HepG2 (cell line): Measurements from ENCODE around the gene THUMPD1. TPM values are rescaled to one million over a fixed set of nuclear protein-coding genes. Genes with fewer than 3 reads are reported as not detected.

Experiments
- ATAC-seq: fragments of 200-7000 bp; cut with Tn5 transposase; 3 replicates; pipeline ENCODE4 v1.9.1; 2020; ENCODE audit warnings: mild to moderate bottlenecking, moderate library complexity
- BruUV-seq: library from RNA; stranded (reverse); fragments of 400-500 nt; replicated peaks from 2 replicates; lab custom pipeline; 2021; lab: Mats Ljungman, UMichigan
- CTCF ChIA-PET: fragments of 300-600 bp; formaldehyde crosslinking; extraction: SDS; loops from one replicate; lab custom pipeline; 2021; ENCODE audit warnings: low total read pairs, inconsistent platforms, low intra/inter-chr PET ratio; lab: Yijun Ruan, JAX
- POLR2A ChIA-PET: fragments of 350-600 bp; sonication (Branson Sonifier 250); formaldehyde crosslinking; loops from one replicate; lab custom pipeline; 2020; ENCODE audit warnings: antibody characterized with exemption, inconsistent platforms; lab: Yijun Ruan, JAX
- DNase-seq: peaks from one replicate; pipeline ENCODE4 v3.0.0-alpha.2; 2015; ENCODE audit warnings: low spot score
- FAIRE-seq: peaks from 3 replicates; lab custom pipeline; 2011; peaks lifted over from hg19 to GRCh38; lab: Jason Lieb, UNC
- H2AFZ ChIP-seq: one replicate; pipeline ENCODE4 v1.6.1; 2011; ENCODE audit warnings: low read length, inconsistent platforms
- H3K27ac ChIP-seq: fragments of 300-600 bp; 3 replicates; pipeline ENCODE4 v1.8.0; 2011; ENCODE audit warnings: mixed run types, mild to moderate bottlenecking, mixed read lengths, low read length, inconsistent platforms; ENCODE audit not compliant: insufficient read depth; ENCODE audit errors: extremely low read length
- H3K27me3 ChIP-seq, 2 experiments: fragments of 200-600 bp in 1 of 2; 2 replicates in 1 of 2; 3 replicates in 1 of 2; pipeline versions ENCODE4 v1.6.0 to v1.8.0; 2011; ENCODE audit warnings: low read length in 2 of 2, mild to moderate bottlenecking in 2 of 2, moderate library complexity in 2 of 2, inconsistent platforms in 1 of 2; ENCODE audit not compliant: insufficient read depth in 2 of 2, control insufficient read depth in 1 of 2
- H3K36me3 ChIP-seq, 2 experiments: fragments of 200-600 bp in 1 of 2; replicated peaks in 1 of 2; 2 replicates in 1 of 2; 3 replicates in 1 of 2; pipeline versions ENCODE4 v1.5.1 to v1.8.0; 2011; ENCODE audit warnings: low read length in 2 of 2, inconsistent platforms in 1 of 2; ENCODE audit not compliant: insufficient read depth in 2 of 2, control insufficient read depth in 1 of 2
- H3K4me1 ChIP-seq: 2 replicates; pipeline ENCODE4 v1.5.1; 2012; ENCODE audit warnings: low read length, inconsistent platforms; ENCODE audit not compliant: insufficient read depth
- H3K4me2 ChIP-seq: 2 replicates; pipeline ENCODE4 v1.6.0; 2011; ENCODE audit warnings: low read depth, low read length, inconsistent platforms
- H3K4me3 ChIP-seq, 3 experiments: fragments of 200-600 bp in 1 of 3; sonication (generic), shearing (Covaris generic) in 1 of 3; replicated peaks in 1 of 3; 2 replicates each; pipeline ENCODE4 v1.5.1; 2011 to 2016; ENCODE audit warnings: low read length in 3 of 3, inconsistent platforms in 2 of 3, low read depth in 2 of 3, mild to moderate bottlenecking in 2 of 3, control low read depth in 1 of 3, mixed read lengths in 1 of 3; ENCODE audit not compliant: insufficient read depth in 1 of 3
- H3K79me2 ChIP-seq: one replicate; pipeline ENCODE4 v1.6.1; 2011; ENCODE audit warnings: low read length, inconsistent platforms; ENCODE audit not compliant: insufficient read depth
- H3K9ac ChIP-seq: 2 replicates; pipeline ENCODE4 v1.6.0; 2011; ENCODE audit warnings: mild to moderate bottlenecking, low read depth, low read length, inconsistent platforms; ENCODE audit not compliant: insufficient read depth
- H3K9me3 ChIP-seq: 2 replicates; pipeline ENCODE4 v1.5.1; 2012; ENCODE audit warnings: mild to moderate bottlenecking, low read length
- H4K20me1 ChIP-seq: 2 replicates; pipeline ENCODE4 v1.6.0; 2011; ENCODE audit warnings: inconsistent platforms, mild to moderate bottlenecking, low read length, moderate library complexity; ENCODE audit not compliant: insufficient read depth
- CEBPG ChIP-seq: IDR thresholded peaks from 2 replicates; pipeline ENCODE4 v1.6.1; 2016
- CREB1 ChIP-seq, 2 experiments: fragments of 450-650 bp in 1 of 2; IDR thresholded peaks; 2 replicates each; pipeline ENCODE4 v1.6.1; 2016 to 2017; ENCODE audit warnings: control low read depth in 1 of 2, mild to moderate bottlenecking in 1 of 2, missing compliant biosample characterization in 1 of 2, missing genetic modification characterization in 1 of 2
- GTF2F1 ChIP-seq: fragments of 150-350 bp; IDR thresholded peaks from 2 replicates; pipeline ENCODE4 v1.6.1; 2014; ENCODE audit warnings: low read length
- IKZF4 ChIP-seq: sonication (generic); formaldehyde crosslinking; IDR thresholded peaks from 2 replicates; pipeline ENCODE4 v1.5.1; 2020; ENCODE audit warnings: borderline replicate concordance, mild to moderate bottlenecking, low read depth, missing genetic modification reagents; ENCODE audit errors: not compliant biosample characterization
- KLF15 ChIP-seq: sonication (generic); formaldehyde crosslinking; IDR thresholded peaks from 2 replicates; pipeline ENCODE4 v1.8.1; 2023; ENCODE audit warnings: borderline replicate concordance, mild to moderate bottlenecking, inconsistent platforms, missing genetic modification reagents, mixed read lengths
- NFAT5 ChIP-seq: sonication (generic); formaldehyde crosslinking; IDR thresholded peaks from 2 replicates; pipeline ENCODE4 v1.4.0; 2020; ENCODE audit warnings: missing genetic modification reagents
- TFDP2 ChIP-seq: sonication (generic); formaldehyde crosslinking; IDR thresholded peaks from 2 replicates; pipeline ENCODE4 v1.4.0; 2020; ENCODE audit warnings: missing genetic modification reagents
- ZNF318 ChIP-seq: sonication (generic); formaldehyde crosslinking; IDR thresholded peaks from 2 replicates; pipeline ENCODE4 v1.4.0; 2020; ENCODE audit warnings: mild to moderate bottlenecking, missing genetic modification reagents
- WGBS: methylation state at CpG from one replicate; pipeline ENCODE4 v1.1.6; 2017; ENCODE audit warnings: low lambda C conversion rate; 5-methylcytosine and 5-hydroxymethylcytosine counted together
- in situ Hi-C: cut with HindIII; loops from 2 replicates; pipeline ENCODE4 v1.10.0; 2017; ENCODE audit warnings: low pct_unique_long_range_greater_than_20kb; ENCODE audit not compliant: extremely low pct_ligation_motif_present
- intact Hi-C: fragments of 100-400 bp; cut with micrococcal nuclease; formaldehyde crosslinking; loops from one replicate; pipeline ENCODE4 v1.10.0; 2022; ENCODE audit not compliant: unreplicated experiment
- polyA plus RNA-seq, 8 experiments: library from polyadenylated mRNA; depleted of rRNA in 3 of 8; stranded (reverse) in 7 of 8; unstranded in 1 of 8; fragments of >200 nt; fragmentation: Illumina TruSeq in 4 of 8; extraction: Trizol in 4 of 8; gene quantifications; 2 replicates each; pipeline versions ENCODE4 v1.2.1 to v1.2.3, GENCODE V29; 2011 to 2016; ENCODE audit warnings: low read depth in 4 of 8, missing spikeins in 1 of 8, mixed read lengths in 1 of 8; ENCODE audit not compliant: insufficient read depth in 1 of 8
- total RNA-seq, 5 experiments: library from RNA; depleted of rRNA; stranded (reverse); fragments of >200 nt; fragmentation: Illumina TruSeq; extraction: Trizol; gene quantifications; 2 replicates each; pipeline ENCODE4 v1.2.3, GENCODE V29; 2016; ENCODE audit warnings: low read depth in 1 of 5

THUMPD1 gene
- total and polyA plus RNA-seq, 2 of the 13 experiments (the other 11 are each of a cell fraction or from before 2014, with no cell fraction given), result 22.7 to 69.1 TPM

GRCh38 chr16:20774703-20775362, 33.2 kb upstream of the THUMPD1 start:
- Histone ChIP-seq H3K4me1 (no peaks in the 10 kb centered on the region), H3K79me2 (no peaks in the 10 kb centered on the region), H3K4me2 (no peak overlapping the region), H3K36me3 (peaks cover 12 to 15% of the 10 kb centered on the region in 2 experiments; a peak in 4 of 5 replicates), H4K20me1 (no peaks in the 10 kb centered on the region), H3K27ac (no peak overlapping the region), H3K4me3 (no peak overlapping the region), H3K9me3 (no peaks in the 10 kb centered on the region), H3K9ac (no peak overlapping the region), H3K27me3 (no peaks in the 10 kb centered on the region), H2AFZ (no peak overlapping the region)
- DNase-seq (peak; percentile 67), ATAC-seq (peak; percentile 100), FAIRE-seq (peak; percentile 54)
- POLR2A ChIA-PET, result interaction anchor here (2.1 kb wide), 1 partner anchor 11 kb away, joined by 6 read pairs; the partner anchor contains the start of gene ACSM3
- 66% methylated on average over 7 of the region's 7 CpGs for WGBS
- no TSS peak for BruUV-seq
- CTCF ChIA-PET, result interaction anchor here (1.1 kb wide), 1 partner anchor 308 kb away, joined by 3 read pairs; no protein-coding TSS in a partner anchor
- intact Hi-C loops, result no loop called here
- in situ Hi-C loops, result no loop called here
- no peak for TF ChIP-seq TFDP2 (CRISPR knock-in tag)
- TF ChIP-seq CREB1 (IDR thresholded peaks at IDR 0.05), result no peak
- no peak for TF ChIP-seq CREB1 (CRISPR knock-in tag; IDR thresholded peaks at IDR 0.05)
- TF ChIP-seq NFAT5 (CRISPR knock-in tag), result no peak
- TF ChIP-seq GTF2F1, result no peak
- TF ChIP-seq IKZF4 (CRISPR knock-in tag), result no peak
- TF ChIP-seq KLF15 (CRISPR knock-in tag), result no peak
- no peak for TF ChIP-seq CEBPG (CRISPR knock-in tag)
- no peak for TF ChIP-seq ZNF318 (CRISPR knock-in tag)
